SJSA1 (cell line): ENCODE results near the gene COL3A1. TPM values are rescaled to one million over a fixed set of nuclear protein-coding genes. Genes with fewer than 3 reads are reported as not detected.

ENCODE experiments used
- DNase-seq, 2 experiments: peaks; one replicate each; pipeline ENCODE4 v3.0.0-alpha.2; 2015 to 2020; ENCODE audit warnings: low spot score in 2 of 2, low read depth in 1 of 2
- H3K27ac ChIP-seq: fragments of 250-450 bp; sonication (Bioruptor Pico); 2 replicates; pipeline ENCODE4 v1.5.1; 2020; ENCODE audit warnings: mild to moderate bottlenecking, moderate library complexity
- H3K27me3 ChIP-seq: fragments of 250-450 bp; sonication (Bioruptor Pico); replicated peaks from 2 replicates; pipeline ENCODE4 v1.5.1; 2020; ENCODE audit warnings: mild to moderate bottlenecking, moderate library complexity
- H3K36me3 ChIP-seq: fragments of 250-450 bp; sonication (Bioruptor Pico); 2 replicates; pipeline ENCODE4 v1.5.1; 2020; ENCODE audit warnings: mild to moderate bottlenecking
- H3K4me1 ChIP-seq: fragments of 250-450 bp; sonication (Bioruptor Pico); replicated peaks from 2 replicates; pipeline ENCODE4 v1.6.1; 2021; ENCODE audit warnings: mild to moderate bottlenecking
- H3K4me3 ChIP-seq: fragments of 250-450 bp; sonication (Bioruptor Pico); 2 replicates; pipeline ENCODE4 v1.5.1; 2020; ENCODE audit warnings: mild to moderate bottlenecking
- H3K9me3 ChIP-seq: fragments of 250-450 bp; sonication (Bioruptor Pico); replicated peaks from 2 replicates; pipeline ENCODE4 v1.5.1; 2020; ENCODE audit warnings: mild to moderate bottlenecking
- total RNA-seq: library from RNA; depleted of rRNA; stranded (reverse); fragments of >200 nt; shearing (Covaris generic); gene quantifications from 2 replicates; pipeline ENCODE4 v1.2.3, GENCODE V29; 2014; rRNA removed

COL3A1 gene
- 1,297 and 1,854 TPM in 2 replicates for total RNA-seq

DNA sequence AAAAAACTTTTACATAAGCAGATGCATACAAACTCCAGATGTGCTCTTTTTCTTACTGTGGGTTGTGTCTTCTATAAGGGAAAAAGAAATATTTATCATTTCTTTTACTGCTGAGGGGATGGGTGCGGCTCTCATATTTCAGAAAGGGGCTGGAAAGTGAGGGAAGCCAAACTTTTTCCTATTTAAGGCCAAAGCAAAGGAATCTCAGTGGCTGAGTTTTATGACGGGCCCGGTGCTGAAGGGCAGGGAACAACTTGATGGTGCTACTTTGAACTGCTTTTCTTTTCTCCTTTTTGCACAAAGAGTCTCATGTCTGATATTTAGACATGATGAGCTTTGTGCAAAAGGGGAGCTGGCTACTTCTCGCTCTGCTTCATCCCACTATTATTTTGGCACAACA lies at the start of gene COL3A1:
Gene COL3A1 (plus strand): TSS at position 210 of the 400 bp plus-strand sequence. CDS start 117 bp downstream, at position 327.
- Histone ChIP-seq H3K27ac (peak within 1 kb of the TSS; percentile 91), H3K27me3 (no peaks in the 10 kb centered on the region), H3K4me1 (peaks cover 38% of the 10 kb centered on the region), H3K4me3 (peak within 1 kb of the TSS; percentile 43), H3K9me3 (no peaks in the 10 kb centered on the region), H3K36me3 (no peaks in the 10 kb centered on the region)
- DNase-seq = peak; percentile 49 to 66

DNA sequence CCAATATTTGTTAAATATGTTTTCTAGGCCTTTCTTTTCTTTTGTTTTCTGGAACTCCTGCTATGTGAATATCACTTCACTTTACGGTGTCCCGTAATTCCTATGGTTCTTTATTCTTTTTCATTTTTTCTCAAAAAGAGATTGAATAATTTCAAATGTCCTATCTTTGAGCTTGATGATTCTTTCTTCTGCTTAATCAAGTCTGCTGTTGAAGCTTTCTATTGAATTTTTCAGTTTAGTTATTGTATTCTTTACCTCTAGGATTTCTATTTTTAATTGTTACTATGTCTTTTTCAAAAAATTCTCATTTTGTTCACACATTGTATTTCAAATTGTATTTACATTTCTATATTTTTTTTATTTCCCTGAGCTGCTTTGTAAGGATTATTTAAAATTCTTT lies 45.5 kb upstream of the COL3A1 start:
- H3K4me3 ChIP-seq = no peak overlapping the region
- no peaks in the 10 kb centered on the region; the same call in 1 of the 2 replicates for H3K36me3 ChIP-seq
- peaks cover 13% of the 10 kb centered on the region; the same call in 1 of the 2 replicates for H3K9me3 ChIP-seq
- H3K27me3 ChIP-seq = no peaks in the 10 kb centered on the region
- DNase-seq = no peak
- no peak overlapping the region for H3K27ac ChIP-seq
- peaks cover 4% of the 10 kb centered on the region; the same call in 1 of the 2 replicates for H3K4me1 ChIP-seq

DNA sequence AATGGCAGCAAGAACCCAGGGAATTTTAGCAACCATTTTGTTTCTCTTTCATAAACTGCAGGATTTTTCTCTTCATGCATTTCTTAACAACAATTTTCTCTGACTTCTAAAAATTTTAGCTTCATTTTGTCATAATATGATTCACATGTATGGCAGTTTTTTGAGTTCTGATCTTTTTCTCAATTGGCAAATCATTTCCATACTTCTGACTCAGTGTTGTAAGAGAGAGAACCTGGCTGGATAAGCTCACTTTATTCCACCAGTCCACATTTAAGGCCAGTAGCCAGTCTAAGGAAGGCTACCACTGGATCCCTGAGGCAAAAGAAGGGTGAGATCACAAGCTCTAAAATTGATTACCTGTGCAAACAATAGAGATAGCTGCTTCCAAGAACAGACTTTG lies 42.8 kb upstream of the COL3A1 start:
- H3K4me3 ChIP-seq = no peak overlapping the region
- H3K4me1 ChIP-seq = peaks cover 4% of the 10 kb centered on the region; the same call in 1 of the 2 replicates
- no peaks in the 10 kb centered on the region; the same call in 1 of the 2 replicates for H3K36me3 ChIP-seq
- H3K27ac ChIP-seq = no peak overlapping the region
- peaks cover 7% of the 10 kb centered on the region; the same call in 1 of the 2 replicates for H3K9me3 ChIP-seq
- DNase-seq = no peak
- H3K27me3 ChIP-seq = no peaks in the 10 kb centered on the region

DNA sequence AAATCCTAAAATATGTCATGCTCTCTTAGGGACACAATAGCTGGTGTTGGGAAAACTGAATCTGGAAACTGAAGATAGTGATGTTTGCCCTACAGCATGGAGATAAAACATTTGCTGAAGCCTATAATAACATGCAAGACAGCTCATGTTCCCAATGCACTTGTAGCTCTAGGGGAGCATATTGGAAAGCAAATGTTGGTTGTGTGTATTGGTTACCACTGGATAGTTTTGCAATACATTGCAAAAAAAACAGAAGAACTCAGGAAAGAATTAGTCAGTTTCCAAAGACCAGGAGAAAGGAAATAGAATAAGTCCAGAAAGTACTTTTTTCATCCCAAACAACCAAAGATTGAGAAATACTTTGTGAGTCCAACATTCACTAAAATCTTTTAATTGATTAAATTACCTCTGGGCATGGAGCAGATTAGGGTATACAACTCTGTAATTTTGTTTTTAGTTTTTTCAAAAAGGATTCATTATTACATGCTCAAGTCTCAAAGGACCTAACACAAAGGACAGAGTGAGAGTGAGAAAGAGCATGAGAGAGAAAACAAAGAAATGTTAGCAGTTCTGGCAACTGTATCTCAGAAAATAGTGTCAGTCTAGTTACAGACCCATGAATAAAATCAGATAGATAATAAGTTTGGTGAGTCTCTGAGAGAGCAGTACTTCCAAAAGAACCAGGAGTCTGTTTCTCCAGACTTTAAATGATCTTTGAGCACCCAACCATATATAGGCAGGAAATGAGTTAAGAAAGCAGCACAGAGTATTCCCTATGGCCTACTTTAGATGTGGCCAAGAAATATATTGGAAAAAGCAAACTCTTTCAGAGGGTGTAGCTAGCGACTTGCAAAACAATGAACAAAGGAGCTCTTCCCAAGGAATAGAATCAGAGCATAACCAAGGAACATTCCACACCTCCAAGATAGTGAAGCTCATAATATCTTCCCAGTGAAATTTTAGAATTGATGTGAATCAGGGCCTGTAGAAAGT lies 36.6 kb upstream of the COL3A1 start:
- Histone ChIP-seq H3K4me3 (no peak overlapping the region), H3K27ac (no peak overlapping the region), H3K36me3 (no peaks in the 10 kb centered on the region), H3K4me1 (no peaks in the 10 kb centered on the region), H3K9me3 (no peaks in the 10 kb centered on the region), H3K27me3 (no peaks in the 10 kb centered on the region)
- DNase-seq = no peak

DNA sequence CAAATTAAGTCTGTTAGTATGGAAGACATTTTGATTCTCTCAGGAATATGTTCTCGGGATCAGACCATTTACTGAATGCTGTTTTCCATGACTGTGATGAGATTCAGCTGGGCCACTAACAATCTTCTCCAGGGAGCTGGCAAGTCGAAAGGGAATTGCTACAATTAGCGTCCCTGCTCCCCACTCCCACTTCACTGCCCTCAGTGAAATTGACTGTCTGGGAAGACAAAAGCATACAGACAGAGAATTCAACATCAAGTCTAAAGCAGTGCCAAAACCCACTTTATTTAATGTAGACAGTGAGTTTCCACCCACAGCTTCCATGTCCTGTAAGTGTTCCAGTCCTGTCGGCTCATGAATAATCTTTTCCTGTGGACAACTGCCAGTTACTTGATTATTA lies 34.0 kb upstream of the COL3A1 start:
- no peak for DNase-seq
- Histone ChIP-seq H3K4me3 (no peak overlapping the region), H3K4me1 (no peaks in the 10 kb centered on the region), H3K27ac (no peak overlapping the region), H3K9me3 (no peaks in the 10 kb centered on the region), H3K27me3 (no peaks in the 10 kb centered on the region), H3K36me3 (no peaks in the 10 kb centered on the region)

DNA sequence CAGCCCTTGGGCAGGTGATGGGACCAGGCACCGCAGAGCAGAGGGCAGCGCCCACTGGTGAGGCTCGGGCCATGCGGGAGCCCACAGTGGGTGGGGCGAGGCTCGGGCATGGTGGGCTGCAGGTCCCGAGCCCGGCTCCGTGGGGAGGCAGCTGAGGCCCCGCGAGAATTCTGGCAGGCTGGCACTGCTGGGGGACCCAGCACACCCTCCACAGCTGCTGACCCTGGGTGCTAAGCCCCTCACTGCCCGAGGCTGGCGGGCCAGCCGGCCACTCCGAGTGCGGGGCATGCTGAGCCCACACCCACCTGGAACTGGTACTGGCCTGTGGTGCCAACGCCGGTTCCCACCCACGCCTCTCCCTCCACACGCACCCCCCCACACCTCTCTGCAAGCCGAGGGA lies 29.7 kb upstream of the COL3A1 start:
- Histone ChIP-seq H3K4me1 (no peaks in the 10 kb centered on the region), H3K27me3 (no peaks in the 10 kb centered on the region), H3K27ac (no peak overlapping the region), H3K36me3 (no peaks in the 10 kb centered on the region), H3K4me3 (no peak overlapping the region), H3K9me3 (no peaks in the 10 kb centered on the region)
- DNase-seq = no peak

DNA sequence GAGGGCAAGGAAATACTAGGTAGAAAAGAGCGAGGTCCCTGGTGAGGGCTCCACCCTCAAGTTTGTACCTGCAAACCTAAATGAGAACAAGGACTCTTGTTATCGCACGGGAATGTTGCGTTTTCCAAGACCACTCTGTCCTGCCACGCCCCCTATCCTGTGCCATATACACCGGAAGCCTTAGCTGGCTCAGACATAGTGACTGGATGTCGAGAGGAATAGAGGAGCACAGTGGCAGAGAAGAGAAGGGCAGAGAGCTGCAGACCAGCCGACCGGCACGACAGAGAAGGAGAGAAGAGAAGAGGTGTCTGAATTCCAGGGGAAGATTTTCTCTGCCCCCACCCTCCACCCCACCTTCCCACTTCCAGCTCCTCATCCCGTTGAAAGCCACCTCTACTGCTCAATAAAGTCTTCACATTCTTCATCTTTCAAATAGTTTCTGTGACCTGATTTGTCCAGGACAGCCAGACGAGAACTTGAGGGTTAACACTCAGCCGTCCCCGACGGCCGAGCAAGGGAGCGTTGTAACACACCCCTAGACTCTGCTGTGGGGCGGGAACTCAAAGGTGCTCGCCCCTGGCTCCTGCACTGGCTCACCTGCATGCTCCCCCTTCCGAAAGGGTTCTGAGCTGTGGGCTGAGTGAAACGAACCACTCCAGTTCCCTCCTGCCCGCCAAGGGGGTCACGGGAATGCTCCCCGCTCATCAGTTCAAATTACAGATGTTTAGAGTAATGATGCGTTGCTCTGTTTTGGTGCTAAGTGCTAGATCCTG lies 24.9 kb upstream of the COL3A1 start:
- no peaks in the 10 kb centered on the region for H3K9me3 ChIP-seq
- no peak overlapping the region for H3K27ac ChIP-seq
- H3K4me1 ChIP-seq = no peaks in the 10 kb centered on the region; the same call in 1 of the 2 replicates
- no peak overlapping the region for H3K4me3 ChIP-seq
- no peak for DNase-seq
- no peaks in the 10 kb centered on the region for H3K27me3 ChIP-seq
- H3K36me3 ChIP-seq = no peaks in the 10 kb centered on the region

DNA sequence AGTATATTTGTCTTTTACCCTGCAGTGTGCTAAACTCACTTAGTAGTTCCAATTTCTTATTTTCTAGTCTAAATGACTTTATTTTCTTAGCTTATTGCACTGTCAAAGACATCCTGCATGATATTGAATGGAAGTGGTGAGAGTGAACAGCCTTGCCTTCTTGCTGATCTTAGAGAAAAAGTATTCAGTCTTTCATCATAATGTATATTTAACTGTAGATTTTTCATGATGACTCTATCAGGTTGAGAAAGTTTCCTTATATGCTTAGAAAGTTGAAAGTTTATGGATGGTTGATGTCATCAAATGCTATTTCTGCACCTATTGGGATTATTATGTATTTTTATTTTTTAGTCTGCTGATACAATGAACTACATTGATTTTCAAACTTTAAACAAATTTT lies 21.3 kb upstream of the COL3A1 start:
- DNase-seq = no peak
- H3K9me3 ChIP-seq = no peaks in the 10 kb centered on the region

DNA sequence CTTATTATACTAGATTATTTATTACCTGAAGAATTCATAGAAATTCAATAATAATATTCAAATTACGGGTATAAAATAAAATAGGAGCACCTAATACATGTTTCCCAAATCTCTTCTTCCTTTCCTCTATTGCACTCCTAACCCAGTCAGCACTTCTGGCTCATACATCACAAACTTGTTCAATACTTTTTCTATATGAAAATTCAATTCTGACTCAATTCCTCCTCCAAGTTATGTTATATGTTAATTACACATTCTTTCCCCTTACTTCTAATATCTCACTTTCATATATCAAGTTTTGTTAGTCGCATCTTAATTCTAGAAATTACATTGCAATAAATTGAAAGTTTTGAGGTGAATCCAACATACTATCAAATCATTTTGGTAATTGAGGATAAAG lies 17.9 kb upstream of the COL3A1 start:
- H3K27me3 ChIP-seq = no peaks in the 10 kb centered on the region
- no peaks in the 10 kb centered on the region for H3K9me3 ChIP-seq
- H3K36me3 ChIP-seq = no peaks in the 10 kb centered on the region
- no peak overlapping the region for H3K27ac ChIP-seq
- H3K4me3 ChIP-seq = no peak overlapping the region
- no peaks in the 10 kb centered on the region for H3K4me1 ChIP-seq
- DNase-seq = no peak

More for the DNA sequence above, 21.3 kb upstream of the COL3A1 start:
- Histone ChIP-seq H3K4me3 (no peak overlapping the region), H3K27ac (no peak overlapping the region), H3K36me3 (no peaks in the 10 kb centered on the region), H3K27me3 (no peaks in the 10 kb centered on the region), H3K4me1 (no peaks in the 10 kb centered on the region; the same call in 1 of the 2 replicates)

DNA sequence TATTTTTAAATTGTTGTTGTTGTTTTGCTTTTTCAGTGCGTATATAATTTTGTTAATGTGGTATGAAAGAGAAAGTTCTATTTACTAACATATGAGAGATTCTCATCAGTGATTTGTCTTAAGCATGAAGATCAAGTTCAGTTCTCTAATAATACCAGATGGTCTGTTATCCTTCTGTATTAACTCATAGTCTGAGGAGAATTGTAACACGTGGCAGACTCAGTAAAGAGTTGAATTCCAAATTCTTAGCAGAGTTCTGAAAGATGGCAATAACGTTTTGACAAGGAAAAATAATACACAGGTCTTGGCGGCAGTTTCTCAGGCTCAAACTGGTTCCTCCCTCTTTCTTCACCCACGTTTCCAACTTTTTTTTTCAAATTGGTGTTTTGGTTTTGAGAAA lies 17.2 kb upstream of the COL3A1 start:
- no peaks in the 10 kb centered on the region for H3K9me3 ChIP-seq
- H3K27ac ChIP-seq = no peak overlapping the region
- no peak overlapping the region for H3K4me3 ChIP-seq
- no peaks in the 10 kb centered on the region for H3K4me1 ChIP-seq
- no peaks in the 10 kb centered on the region for H3K36me3 ChIP-seq
- no peaks in the 10 kb centered on the region for H3K27me3 ChIP-seq
- DNase-seq = no peak

DNA sequence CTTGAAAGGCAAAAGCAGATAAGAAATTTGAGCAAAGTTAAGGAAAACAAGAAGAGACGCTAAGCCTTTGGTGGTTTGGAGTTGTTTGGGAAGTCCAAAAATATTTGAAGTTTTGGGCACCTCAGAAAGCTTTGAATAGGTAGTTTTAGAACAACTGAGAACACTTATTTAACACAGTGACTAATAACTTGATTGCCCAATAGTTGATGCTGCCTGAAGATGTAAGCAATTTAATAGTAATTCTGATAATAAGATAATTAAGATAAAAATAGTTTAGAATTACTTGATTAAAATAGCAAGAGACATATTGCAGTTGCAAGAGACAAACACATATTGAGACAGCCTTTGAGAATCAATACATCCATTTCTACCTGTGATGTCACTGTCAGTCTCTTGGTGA lies 16.5 kb upstream of the COL3A1 start:
- no peaks in the 10 kb centered on the region for H3K9me3 ChIP-seq
- H3K36me3 ChIP-seq = no peaks in the 10 kb centered on the region
- no peak overlapping the region for H3K4me3 ChIP-seq
- H3K4me1 ChIP-seq = no peaks in the 10 kb centered on the region
- DNase-seq = no peak
- no peaks in the 10 kb centered on the region for H3K27me3 ChIP-seq
- no peak overlapping the region for H3K27ac ChIP-seq

DNA sequence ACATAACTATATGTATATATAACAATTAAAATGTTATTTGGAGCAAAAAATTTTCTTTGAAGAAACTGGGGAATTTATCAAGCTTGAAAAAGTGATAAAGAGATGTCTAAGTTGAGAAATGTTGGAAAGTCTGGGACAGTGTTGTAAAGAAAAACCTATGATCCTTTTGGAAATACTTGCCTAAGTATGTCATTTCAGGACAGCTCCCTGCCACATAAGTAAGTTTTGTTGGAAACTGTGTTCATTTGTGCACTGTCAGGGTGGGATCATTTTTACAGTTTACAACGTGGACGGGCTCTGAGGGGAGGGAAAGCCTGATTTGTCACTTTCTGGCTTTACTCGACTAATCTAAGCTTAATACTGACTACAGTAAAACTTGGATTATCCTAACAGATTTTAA lies 10.4 kb upstream of the COL3A1 start:
- no peak overlapping the region for H3K27ac ChIP-seq
- no peaks in the 10 kb centered on the region for H3K27me3 ChIP-seq
- H3K4me3 ChIP-seq = no peak overlapping the region
- no peaks in the 10 kb centered on the region for H3K36me3 ChIP-seq
- no peak for DNase-seq
- no peaks in the 10 kb centered on the region for H3K9me3 ChIP-seq
- H3K4me1 ChIP-seq = peaks cover 2% of the 10 kb centered on the region

DNA sequence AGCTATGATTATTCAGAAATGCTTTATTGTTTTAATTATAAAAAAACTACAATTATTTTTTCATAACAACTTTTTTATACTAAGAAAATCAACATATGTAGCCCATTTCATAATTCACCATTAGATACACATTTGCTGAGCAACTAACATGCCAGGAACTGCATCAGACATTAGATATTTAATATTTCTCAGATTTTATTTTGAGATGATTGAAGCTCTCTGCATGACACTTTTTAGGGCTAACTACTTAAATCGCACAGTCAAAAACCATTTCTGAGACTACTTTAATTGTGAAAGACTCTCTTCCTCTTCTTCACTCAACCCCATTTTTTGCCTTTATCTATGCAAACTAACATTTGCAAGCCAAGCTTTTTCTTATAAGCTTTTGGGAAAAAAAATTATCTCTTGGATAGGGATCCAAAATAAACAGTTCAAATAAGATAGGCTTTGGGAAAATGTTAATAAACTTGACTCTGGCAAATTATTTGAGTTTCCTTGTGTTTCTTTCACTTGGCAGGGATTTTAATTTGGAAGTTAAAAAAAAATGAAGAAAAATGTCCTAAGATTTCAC lies 9.1 kb upstream of the COL3A1 start:
- no peak overlapping the region for H3K27ac ChIP-seq
- DNase-seq = no peak

More for the DNA sequence above, 9.1 kb upstream of the COL3A1 start:
- Histone ChIP-seq H3K36me3 (no peaks in the 10 kb centered on the region), H3K27me3 (no peaks in the 10 kb centered on the region), H3K9me3 (no peaks in the 10 kb centered on the region), H3K4me1 (peaks cover 7% of the 10 kb centered on the region), H3K4me3 (no peak overlapping the region)
